Ascending aorta (tissue), 2 donors: Measurements from ENCODE around the gene UTP3. TPM values are rescaled to one million over a fixed set of nuclear protein-coding genes. Genes with fewer than 3 reads are reported as not detected.
A peak's percentile ranks its signal among the peaks of the same experiment; 100 is the strongest.
"Not testable (repeated sequence)": the region's sequence is repeated elsewhere in the genome, so short reads cannot be mapped to it uniquely, and the experiment has no call there.

Source experiments
- DNase-seq, 2 donors: peaks; one replicate each; pipeline ENCODE4 v3.0.0-alpha.2; 2019; ENCODE audit warnings: low spot score in 2 of 2
- H3K27ac ChIP-seq, 2 donors: fragments of 200-600 bp; sonication (generic); one replicate each; pipeline ENCODE4 v1.5.1; 2016 to 2017; ENCODE audit warnings: mild to moderate bottlenecking in 1 of 2
- H3K27me3 ChIP-seq: fragments of 200-600 bp; sonication (generic); one replicate; pipeline ENCODE4 v1.5.1; 2017
- H3K36me3 ChIP-seq, 2 donors: fragments of 200-600 bp; sonication (generic); one replicate each; pipeline ENCODE4 v1.5.1; 2016
- H3K4me1 ChIP-seq, 2 donors: fragments of 200-600 bp; sonication (generic); one replicate each; pipeline ENCODE4 v1.5.1; 2016 to 2017; ENCODE audit warnings: mild to moderate bottlenecking in 1 of 2
- H3K4me3 ChIP-seq, 2 donors: fragments of 200-600 bp; sonication (generic); one replicate each; pipeline ENCODE4 v1.5.1; 2016 to 2017; ENCODE audit warnings: mild to moderate bottlenecking in 1 of 2
- H3K9me3 ChIP-seq, 2 donors: fragments of 200-600 bp; sonication (generic); one replicate each; pipeline ENCODE4 v1.5.1; 2016
- intact Hi-C: fragments of 100-400 bp; cut with DNase I; formaldehyde crosslinking; loops from one replicate; pipeline ENCODE4 v1.15.1; 2023
- total RNA-seq: library from RNA; depleted of rRNA; stranded (reverse); fragments of >200 nt; gene quantifications from one replicate; pipeline ENCODE4 v1.1.0, GENCODE V29; 2016
- TF ChIP-seq, protein P1 (sequence below), 3 experiments: fragments of 200-600 bp in 2 of 3; fragments of 450-650 bp in 1 of 3; sonication (generic) in 2 of 3; IDR thresholded peaks; one replicate each; pipeline ENCODE4 v1.5.1; 2016 to 2019; ENCODE audit warnings: antibody characterized with exemption in 3 of 3, mild to moderate bottlenecking in 1 of 3, moderate library complexity in 1 of 3

Gene UTP3
- total RNA-seq, 1 donor from 2014 or later: 3.2 TPM

DNA sequence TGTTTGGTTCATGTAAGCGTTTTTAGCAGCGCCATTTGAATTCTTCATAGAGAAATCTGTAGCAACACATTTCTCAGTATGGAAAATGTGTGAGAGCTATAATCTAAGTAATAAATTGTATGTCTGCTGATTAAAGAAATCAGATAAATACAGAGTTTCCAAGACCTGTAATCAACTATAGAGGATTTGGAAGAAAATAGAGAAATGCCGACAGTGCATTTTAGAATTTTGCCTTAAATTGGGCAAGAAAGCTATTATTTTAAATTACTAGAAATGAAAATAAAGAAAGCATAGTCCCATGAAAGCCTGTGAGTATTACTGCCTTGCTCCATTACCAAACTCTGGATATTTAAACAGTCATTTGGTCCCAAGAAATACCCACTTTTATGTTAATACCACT is 36.1 kb downstream of the UTP3 start:
- peaks cover 3 to 6% of the 10 kb centered on the region in 2 donors for H3K4me1 ChIP-seq
- no peak overlapping the region for H3K27ac ChIP-seq
- no peaks in the 10 kb centered on the region for H3K36me3 ChIP-seq
- intact Hi-C loops: no loop called here
- DNase-seq: no peak
- H3K9me3 ChIP-seq: no peaks in the 10 kb centered on the region
- H3K27me3 ChIP-seq: no peaks in the 10 kb centered on the region
- no peak overlapping the region for H3K4me3 ChIP-seq
- TF ChIP-seq, protein P1, sequence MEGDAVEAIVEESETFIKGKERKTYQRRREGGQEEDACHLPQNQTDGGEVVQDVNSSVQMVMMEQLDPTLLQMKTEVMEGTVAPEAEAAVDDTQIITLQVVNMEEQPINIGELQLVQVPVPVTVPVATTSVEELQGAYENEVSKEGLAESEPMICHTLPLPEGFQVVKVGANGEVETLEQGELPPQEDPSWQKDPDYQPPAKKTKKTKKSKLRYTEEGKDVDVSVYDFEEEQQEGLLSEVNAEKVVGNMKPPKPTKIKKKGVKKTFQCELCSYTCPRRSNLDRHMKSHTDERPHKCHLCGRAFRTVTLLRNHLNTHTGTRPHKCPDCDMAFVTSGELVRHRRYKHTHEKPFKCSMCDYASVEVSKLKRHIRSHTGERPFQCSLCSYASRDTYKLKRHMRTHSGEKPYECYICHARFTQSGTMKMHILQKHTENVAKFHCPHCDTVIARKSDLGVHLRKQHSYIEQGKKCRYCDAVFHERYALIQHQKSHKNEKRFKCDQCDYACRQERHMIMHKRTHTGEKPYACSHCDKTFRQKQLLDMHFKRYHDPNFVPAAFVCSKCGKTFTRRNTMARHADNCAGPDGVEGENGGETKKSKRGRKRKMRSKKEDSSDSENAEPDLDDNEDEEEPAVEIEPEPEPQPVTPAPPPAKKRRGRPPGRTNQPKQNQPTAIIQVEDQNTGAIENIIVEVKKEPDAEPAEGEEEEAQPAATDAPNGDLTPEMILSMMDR (IDR thresholded peaks at IDR 0.05): no peak

DNA sequence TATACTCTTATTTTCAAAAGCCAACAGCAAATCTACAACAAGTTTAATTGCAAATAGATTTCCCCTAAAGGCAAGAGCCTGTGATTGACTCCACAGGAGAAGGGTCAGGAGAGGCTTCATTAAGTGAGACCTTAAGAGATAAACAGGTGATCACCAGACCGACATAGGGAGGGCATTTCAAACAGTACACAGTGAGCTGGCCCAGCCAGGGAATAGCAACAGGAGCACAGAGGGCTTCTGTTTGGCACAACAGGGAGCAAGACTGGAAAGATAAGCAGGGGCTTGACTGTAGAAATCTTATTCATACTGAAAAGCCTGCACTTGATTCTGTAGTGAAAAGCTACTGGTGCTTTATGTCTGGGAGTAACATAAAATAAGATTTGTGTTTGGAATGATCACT is 37.3 kb downstream of the UTP3 start:
- no peak for DNase-seq
- intact Hi-C loops: no loop called here
- Histone ChIP-seq H3K4me1 (peaks cover 3 to 6% of the 10 kb centered on the region in 2 donors), H3K9me3 (no peaks in the 10 kb centered on the region), H3K4me3 (no peak overlapping the region), H3K36me3 (no peaks in the 10 kb centered on the region), H3K27ac (no peak overlapping the region), H3K27me3 (no peaks in the 10 kb centered on the region)
- TF ChIP-seq, protein P1 (IDR thresholded peaks at IDR 0.05): no peak

DNA sequence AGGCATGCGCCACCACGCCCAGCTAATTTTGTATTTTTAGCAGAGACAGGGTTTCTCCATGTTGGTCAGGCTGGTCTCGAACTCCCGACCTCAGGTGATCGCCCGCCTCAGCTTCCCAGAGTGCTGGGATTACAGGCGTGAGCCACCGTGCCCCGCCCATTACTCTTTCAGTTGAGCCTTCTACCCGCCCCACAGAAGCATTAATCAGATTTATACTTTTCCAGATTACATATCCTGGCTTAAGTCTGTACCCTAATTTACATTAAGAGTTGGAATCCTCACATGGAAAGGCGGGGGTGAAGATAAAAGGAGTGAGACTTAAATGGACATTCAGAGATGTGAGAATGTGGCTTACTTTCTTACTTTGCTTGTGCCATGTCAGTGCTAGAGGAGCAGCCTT is 38.2 kb downstream of the UTP3 start:
- DNase-seq, H3K27ac ChIP-seq, H3K4me1 ChIP-seq, H3K36me3 ChIP-seq, H3K27me3 ChIP-seq, intact Hi-C loops, H3K4me3 ChIP-seq, H3K9me3 ChIP-seq: not testable (repeated sequence)

DNA sequence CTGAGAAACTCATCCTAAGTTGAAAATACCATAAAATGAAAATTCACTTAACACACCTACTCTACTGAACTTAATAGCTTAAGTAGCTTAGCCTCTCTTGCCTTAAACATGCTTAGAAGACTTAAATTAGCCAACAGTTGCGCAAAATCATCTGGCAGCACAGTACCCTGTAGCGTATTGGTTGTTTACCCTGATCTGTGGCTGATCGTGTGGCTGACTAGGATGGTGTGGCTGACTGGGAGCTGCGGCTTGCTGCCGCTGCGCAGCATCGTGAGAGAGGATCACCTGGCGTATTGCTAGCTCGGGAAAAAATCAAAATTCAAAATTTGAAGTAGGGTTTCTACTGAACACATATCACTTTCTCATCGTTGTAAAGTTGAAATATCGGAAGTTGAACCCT is 39.8 kb downstream of the UTP3 start:
- intact Hi-C loops: no loop called here
- peaks cover 3 to 6% of the 10 kb centered on the region in 2 donors for H3K4me1 ChIP-seq

DNA sequence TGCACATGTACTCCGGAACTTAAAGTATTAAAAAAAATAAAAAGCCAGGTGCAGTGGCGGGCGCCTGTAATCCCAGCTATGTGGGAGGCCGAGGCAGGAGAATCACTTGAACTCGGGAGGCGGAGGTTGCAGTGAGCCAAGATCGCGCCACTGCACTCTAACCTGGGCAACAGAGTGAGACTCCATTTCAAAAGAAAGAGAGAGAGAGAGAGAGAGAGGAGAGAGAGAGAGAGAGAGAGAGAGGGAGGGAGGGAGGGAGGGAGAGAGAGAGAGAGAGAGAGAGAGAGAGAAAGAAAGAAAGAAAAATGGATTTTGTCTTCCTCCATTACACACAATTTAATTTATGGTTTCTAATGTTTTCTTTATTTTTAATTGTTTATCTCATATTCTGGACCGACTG is 44.5 kb downstream of the UTP3 start:
- H3K9me3 ChIP-seq, DNase-seq, H3K36me3 ChIP-seq, intact Hi-C loops, H3K27ac ChIP-seq, H3K4me1 ChIP-seq, H3K4me3 ChIP-seq, H3K27me3 ChIP-seq: not testable (repeated sequence)

More for the DNA sequence above, 39.8 kb downstream of the UTP3 start:
- H3K4me3 ChIP-seq: no peak overlapping the region
- H3K27ac ChIP-seq: no peak overlapping the region
- TF ChIP-seq, protein P1 (IDR thresholded peaks at IDR 0.05): no peak
- H3K27me3 ChIP-seq: no peaks in the 10 kb centered on the region
- no peak for DNase-seq
- no peaks in the 10 kb centered on the region for H3K36me3 ChIP-seq
- no peaks in the 10 kb centered on the region for H3K9me3 ChIP-seq

DNA sequence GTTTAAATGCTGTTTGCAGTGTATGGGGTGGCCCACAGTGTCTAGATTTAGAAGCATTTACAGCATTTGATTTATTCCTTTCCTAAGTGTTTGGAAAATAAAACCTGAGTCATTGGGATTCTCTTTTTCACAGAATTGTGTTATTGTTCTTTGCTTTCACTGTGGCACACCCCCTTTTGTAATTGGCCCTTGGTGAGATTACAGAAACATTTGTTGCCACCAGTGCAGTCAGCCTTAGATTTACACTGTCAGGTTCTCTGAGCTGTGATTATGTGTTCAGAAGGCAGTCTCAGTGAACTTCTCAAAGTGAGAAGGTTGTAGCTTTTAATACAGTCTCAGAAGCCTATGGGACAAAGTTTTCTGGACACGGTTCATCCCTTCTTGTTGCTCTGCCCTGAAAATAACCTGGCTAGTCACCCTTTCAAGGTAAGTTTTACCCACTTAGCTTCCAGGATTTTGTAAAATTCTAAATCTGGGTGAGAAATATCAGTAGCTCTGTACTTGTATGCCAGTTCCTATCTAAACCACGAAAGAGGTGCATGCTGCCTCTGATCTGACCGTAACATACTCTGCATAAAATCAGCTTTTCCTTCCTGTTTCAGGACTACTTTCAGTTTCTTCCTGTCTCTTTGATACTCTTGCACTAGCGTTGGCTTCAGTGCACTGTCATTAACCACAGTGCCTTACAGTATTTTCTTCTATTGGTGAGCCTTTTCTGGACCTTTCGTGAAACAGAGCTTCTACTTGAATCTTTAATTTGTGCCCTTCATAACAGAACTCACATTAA is 46.0 kb downstream of the UTP3 start:
- DNase-seq: no peak
- H3K36me3 ChIP-seq: no peaks in the 10 kb centered on the region
- no peaks in the 10 kb centered on the region for H3K9me3 ChIP-seq
- peak overlapping the region; percentile 67 to 71 for H3K27ac ChIP-seq
- no peaks in the 10 kb centered on the region for H3K27me3 ChIP-seq
- intact Hi-C loops: no loop called here
- peak overlapping the region; percentile 41 to 60 for H3K4me3 ChIP-seq
- H3K4me1 ChIP-seq: peaks cover 0 to 5% of the 10 kb centered on the region in 2 donors
- TF ChIP-seq, protein P1 (IDR thresholded peaks at IDR 0.05): no peak
